Testis (tissue), 3 donors: ENCODE measurements around the gene CPSF6. TPM values are rescaled to one million over a fixed set of nuclear protein-coding genes. Genes with fewer than 3 reads are reported as not detected.
A peak's percentile ranks its signal among the peaks of the same experiment; 100 is the strongest.

ENCODE experiments used
- DNase-seq: peaks from one replicate; pipeline ENCODE4 v3.0.0-alpha.2; 2019
- H3K27ac ChIP-seq, 2 donors: fragments of 200-600 bp; sonication (generic); one replicate each; pipeline ENCODE4 v1.5.1; 2019
- H3K27me3 ChIP-seq: fragments of 200-600 bp; sonication (generic); one replicate; pipeline ENCODE4 v1.5.1; 2019
- H3K36me3 ChIP-seq: fragments of 200-600 bp; sonication (generic); one replicate; pipeline ENCODE4 v1.5.1; 2017; ENCODE audit warnings: low read depth; ENCODE audit errors: missing control alignments
- H3K4me1 ChIP-seq: fragments of 200-600 bp; sonication (generic); one replicate; pipeline ENCODE4 v1.5.1; 2019
- H3K4me3 ChIP-seq, 2 donors: fragments of 200-600 bp; sonication (generic); one replicate each; pipeline ENCODE4 v1.5.1; 2017 to 2019
- H3K9me3 ChIP-seq: fragments of 200-600 bp; sonication (generic); one replicate; pipeline ENCODE4 v1.5.1; 2017
- CTCF ChIP-seq, 3 experiments: fragments of 450-650 bp in 2 of 3; fragments of 200-600 bp in 1 of 3; sonication (generic) in 1 of 3; IDR thresholded peaks; one replicate each; pipeline ENCODE4 v1.5.1; 2016 to 2019; ENCODE audit warnings: antibody characterized with exemption in 3 of 3, mild to moderate bottlenecking in 2 of 3, moderate library complexity in 1 of 3
- POLR2A ChIP-seq: fragments of 450-650 bp; IDR thresholded peaks from one replicate; pipeline ENCODE4 v1.6.1; 2017; ENCODE audit warnings: antibody characterized with exemption, mild to moderate bottlenecking, moderate library complexity
- WGBS, 2 donors: methylation state at CpG; one replicate each; pipeline ENCODE4 v1.1.5; 2018; 5-methylcytosine and 5-hydroxymethylcytosine counted together
- intact Hi-C: fragments of 100-400 bp; cut with DNase I; formaldehyde crosslinking; loops from one replicate; pipeline ENCODE4 v1.15.1; 2023; ENCODE audit warnings: low total_unique reads
- polyA plus RNA-seq: library from polyadenylated mRNA; stranded (reverse); fragments of 350-450 nt; fragmentation: Illumina TruSeq; extraction: RNeasy Lipid Tissue Mini Kit (QIAGEN cat#74804); gene quantifications from one replicate; pipeline ENCODE4 v1.2.3, GENCODE V29; 2014; ENCODE audit warnings: low read depth, low replicate concordance; ENCODE audit not compliant: insufficient read depth
- total RNA-seq, 2 donors: library from RNA; depleted of rRNA; stranded (reverse); fragments of >200 nt; gene quantifications; one replicate each; pipeline ENCODE4 v1.2.3, GENCODE V29; 2016

CPSF6 gene
- total and polyA plus RNA-seq, 3 donors from 2014 or later = 41.2 to 72.2 (median 60.9) TPM

- 71 to 80% methylated on average over 8 of the region's 8 CpGs for whole genome bisulfite sequencing, 2 donors
These were observed 39.7 kb downstream of the CPSF6 start for GRCh38 chr12:69278814-69279782.

GRCh38 chr12:69284131-69284530, 44.8 kb downstream of the CPSF6 start:
- H3K27ac ChIP-seq = no peak overlapping the region
- DNase-seq = peak; percentile 84
- no peaks in the 10 kb centered on the region for H3K9me3 ChIP-seq
- H3K36me3 ChIP-seq = no peaks in the 10 kb centered on the region
- no peak for TF ChIP-seq POLR2A
- TF ChIP-seq CTCF (IDR thresholded peaks at IDR 0.05) = no peak
- H3K27me3 ChIP-seq = no peaks in the 10 kb centered on the region
- intact Hi-C loops = no loop called here
- WGBS, 2 donors = 2% methylated on average over 19 of the region's 19 CpGs
- H3K4me1 ChIP-seq = no peaks in the 10 kb centered on the region
- peak overlapping the region in 1 of 2 donors; percentile 12 for H3K4me3 ChIP-seq

More at GRCh38 chr12:69278814-69279782, 39.7 kb downstream of the CPSF6 start:
- intact Hi-C loops = no loop called here
- Histone ChIP-seq H3K4me3 (no peak overlapping the region), H3K27ac (no peak overlapping the region), H3K9me3 (no peaks in the 10 kb centered on the region), H3K36me3 (no peaks in the 10 kb centered on the region), H3K4me1 (no peaks in the 10 kb centered on the region), H3K27me3 (no peaks in the 10 kb centered on the region)
- no peak for TF ChIP-seq POLR2A
- no peak for TF ChIP-seq CTCF (IDR thresholded peaks at IDR 0.05)
- no peak for DNase-seq

GRCh38 chr12:69287556-69287955, 48.2 kb downstream of the CPSF6 start:
- no peak for DNase-seq
- no peaks in the 10 kb centered on the region for H3K36me3 ChIP-seq
- H3K27me3 ChIP-seq = no peaks in the 10 kb centered on the region
- intact Hi-C loops = no loop called here
- no peaks in the 10 kb centered on the region for H3K4me1 ChIP-seq
- no peaks in the 10 kb centered on the region for H3K9me3 ChIP-seq
- 64 to 72% methylated on average over 3 of the region's 3 CpGs for WGBS, 2 donors
- no peak overlapping the region for H3K27ac ChIP-seq
- no peak overlapping the region for H3K4me3 ChIP-seq
- TF ChIP-seq CTCF (IDR thresholded peaks at IDR 0.05) (no peak), POLR2A (no peak)

- intact Hi-C loops = no loop called here
- Histone ChIP-seq H3K4me3 (no peak overlapping the region), H3K4me1 (no peaks in the 10 kb centered on the region), H3K36me3 (no peaks in the 10 kb centered on the region), H3K27me3 (no peaks in the 10 kb centered on the region), H3K9me3 (no peaks in the 10 kb centered on the region), H3K27ac (no peak overlapping the region)
- DNase-seq = peak; percentile 86
- TF ChIP-seq CTCF (IDR thresholded peaks at IDR 0.05) (peak; percentile 57 to 72 (median 65)), POLR2A (no peak)
- WGBS, 2 donors = 33 to 34% methylated on average over 9 of the region's 9 CpGs
These were observed 51.3 kb downstream of the CPSF6 start for GRCh38 chr12:69290545-69291277.
